WI38 (cell line): ENCODE data around the gene SLC2A6.

Experiments used
- H3K4me3 ChIP-seq: 2 replicates; pipeline ENCODE4 v1.5.1; 2011; ENCODE audit warnings: low read depth, mild to moderate bottlenecking, control low read depth, low read length
- TF ChIP-seq, protein P1 (sequence below): IDR thresholded peaks from 2 replicates; pipeline ENCODE4 v1.5.1; 2012; ENCODE audit warnings: low read depth, mild to moderate bottlenecking, control low read depth, low read length

Gene SLC2A6

DNA sequence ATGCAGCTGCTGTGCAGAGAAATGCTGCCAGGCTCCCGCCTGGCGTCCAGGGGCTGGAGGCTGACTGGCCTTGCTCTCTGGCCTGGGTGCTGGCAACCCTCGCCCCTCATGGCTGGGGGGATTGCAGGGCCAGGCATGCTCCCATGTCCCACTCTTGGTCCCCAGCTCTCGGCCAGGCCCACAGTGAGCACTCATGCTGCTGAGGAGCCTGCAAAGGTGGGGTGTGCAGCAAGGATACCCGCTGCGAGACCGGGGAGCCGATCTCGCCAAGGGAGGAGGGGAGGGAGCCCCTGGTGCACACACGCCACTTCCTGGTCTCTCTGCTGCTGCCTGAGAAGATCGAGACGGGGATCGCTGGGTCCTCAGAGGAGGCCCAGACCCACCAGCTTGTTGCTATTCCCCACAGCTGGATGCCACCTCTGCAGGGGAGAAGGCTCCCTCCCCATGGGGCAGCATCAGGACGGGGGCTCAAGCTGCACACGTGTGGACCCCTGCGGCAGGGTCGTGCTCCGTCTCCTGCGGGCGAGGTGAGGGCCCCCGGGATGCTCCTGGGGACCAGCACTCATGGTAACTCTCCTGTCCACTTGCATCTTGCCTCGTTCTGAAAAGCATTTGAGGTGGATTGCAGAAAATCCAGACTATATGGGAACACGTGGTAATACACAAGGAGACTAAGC lies 33.5 kb downstream of the SLC2A6 start:
- H3K4me3 ChIP-seq, result no peak overlapping the region
- TF ChIP-seq, protein P1, sequence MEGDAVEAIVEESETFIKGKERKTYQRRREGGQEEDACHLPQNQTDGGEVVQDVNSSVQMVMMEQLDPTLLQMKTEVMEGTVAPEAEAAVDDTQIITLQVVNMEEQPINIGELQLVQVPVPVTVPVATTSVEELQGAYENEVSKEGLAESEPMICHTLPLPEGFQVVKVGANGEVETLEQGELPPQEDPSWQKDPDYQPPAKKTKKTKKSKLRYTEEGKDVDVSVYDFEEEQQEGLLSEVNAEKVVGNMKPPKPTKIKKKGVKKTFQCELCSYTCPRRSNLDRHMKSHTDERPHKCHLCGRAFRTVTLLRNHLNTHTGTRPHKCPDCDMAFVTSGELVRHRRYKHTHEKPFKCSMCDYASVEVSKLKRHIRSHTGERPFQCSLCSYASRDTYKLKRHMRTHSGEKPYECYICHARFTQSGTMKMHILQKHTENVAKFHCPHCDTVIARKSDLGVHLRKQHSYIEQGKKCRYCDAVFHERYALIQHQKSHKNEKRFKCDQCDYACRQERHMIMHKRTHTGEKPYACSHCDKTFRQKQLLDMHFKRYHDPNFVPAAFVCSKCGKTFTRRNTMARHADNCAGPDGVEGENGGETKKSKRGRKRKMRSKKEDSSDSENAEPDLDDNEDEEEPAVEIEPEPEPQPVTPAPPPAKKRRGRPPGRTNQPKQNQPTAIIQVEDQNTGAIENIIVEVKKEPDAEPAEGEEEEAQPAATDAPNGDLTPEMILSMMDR, result no peak

DNA sequence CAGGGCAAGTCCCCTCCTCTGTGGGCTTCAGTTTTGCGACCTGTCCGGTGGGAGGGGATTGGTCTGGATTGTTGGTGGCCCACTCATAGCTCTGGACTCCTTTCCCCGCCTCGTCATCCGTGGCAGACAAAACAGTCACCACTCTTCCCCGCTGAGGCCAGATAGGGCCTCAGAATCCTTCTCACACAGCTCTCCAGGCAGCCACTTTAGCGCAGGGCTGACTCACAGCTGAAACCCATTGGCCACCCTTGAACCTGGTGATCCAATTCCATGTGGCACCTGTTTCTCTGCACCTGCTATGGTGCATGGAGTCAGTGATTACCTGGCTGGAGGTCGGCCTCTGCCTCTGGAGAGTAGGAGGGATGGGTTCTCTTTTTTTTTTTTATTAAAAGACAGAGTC lies 34.9 kb downstream of the SLC2A6 start:
- TF ChIP-seq, protein P1, result no peak
- no peak overlapping the region for H3K4me3 ChIP-seq

DNA sequence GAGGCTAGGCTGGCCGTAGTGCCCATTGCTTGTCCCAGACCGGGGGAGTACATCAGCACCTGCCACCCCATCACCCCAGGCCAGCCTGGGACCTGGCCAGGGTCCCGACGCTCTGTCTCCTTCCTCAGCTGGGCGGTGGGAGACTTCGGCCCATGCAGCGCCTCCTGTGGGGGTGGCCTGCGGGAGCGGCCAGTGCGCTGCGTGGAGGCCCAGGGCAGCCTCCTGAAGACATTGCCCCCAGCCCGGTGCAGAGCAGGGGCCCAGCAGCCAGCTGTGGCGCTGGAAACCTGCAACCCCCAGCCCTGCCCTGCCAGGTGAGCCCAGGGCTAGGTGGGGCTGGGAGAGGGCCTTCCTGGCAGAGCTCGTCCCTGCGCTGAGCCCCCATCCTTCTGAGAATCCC lies 35.7 kb downstream of the SLC2A6 start:
- H3K4me3 ChIP-seq, result no peak overlapping the region
- TF ChIP-seq, protein P1, result no peak

DNA sequence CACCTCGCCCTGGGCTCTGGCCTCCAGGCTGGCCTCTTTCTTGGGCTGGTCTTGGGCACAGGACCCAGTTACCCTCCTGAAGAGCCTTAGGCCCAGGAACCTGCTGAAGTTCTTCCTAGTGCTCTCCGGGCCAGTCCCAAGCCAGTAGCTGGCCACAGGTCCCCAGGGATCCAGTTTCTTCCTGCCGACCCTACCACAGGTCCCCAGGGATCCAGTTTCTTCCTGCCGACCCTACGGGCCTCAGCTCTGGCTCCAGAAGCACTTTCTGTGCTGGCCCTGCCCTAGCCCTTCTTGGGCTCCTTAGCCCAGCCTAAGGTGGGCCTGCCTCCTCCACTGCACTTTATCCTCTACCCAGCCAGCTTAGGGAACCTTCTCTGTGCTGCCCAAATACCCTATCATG lies 37.3 kb downstream of the SLC2A6 start:
- H3K4me3 ChIP-seq, result no peak overlapping the region

DNA sequence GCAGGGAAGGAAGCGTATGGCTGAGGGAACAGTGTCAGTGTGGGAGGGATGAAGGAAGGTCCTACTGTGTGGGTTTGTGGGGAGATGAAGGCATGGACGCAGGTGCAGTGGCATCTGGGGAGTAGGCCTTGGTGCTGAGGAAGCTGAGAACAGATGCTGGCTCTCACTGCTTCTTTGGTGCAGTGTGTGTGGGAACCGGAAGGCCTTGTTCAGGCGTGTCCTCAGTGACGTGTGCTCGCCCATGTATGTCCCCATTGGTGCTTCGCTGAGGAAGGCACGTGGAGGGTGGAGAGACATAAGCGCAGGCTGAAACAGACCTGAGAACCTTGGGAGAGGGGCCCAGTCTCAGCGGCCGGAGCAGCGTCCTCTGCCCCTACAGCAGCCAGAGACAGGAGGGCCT lies 38.0 kb downstream of the SLC2A6 start:
- no peak overlapping the region for H3K4me3 ChIP-seq
- TF ChIP-seq, protein P1, result no peak

More for the DNA sequence above, 37.3 kb downstream of the SLC2A6 start:
- TF ChIP-seq, protein P1, result no peak

DNA sequence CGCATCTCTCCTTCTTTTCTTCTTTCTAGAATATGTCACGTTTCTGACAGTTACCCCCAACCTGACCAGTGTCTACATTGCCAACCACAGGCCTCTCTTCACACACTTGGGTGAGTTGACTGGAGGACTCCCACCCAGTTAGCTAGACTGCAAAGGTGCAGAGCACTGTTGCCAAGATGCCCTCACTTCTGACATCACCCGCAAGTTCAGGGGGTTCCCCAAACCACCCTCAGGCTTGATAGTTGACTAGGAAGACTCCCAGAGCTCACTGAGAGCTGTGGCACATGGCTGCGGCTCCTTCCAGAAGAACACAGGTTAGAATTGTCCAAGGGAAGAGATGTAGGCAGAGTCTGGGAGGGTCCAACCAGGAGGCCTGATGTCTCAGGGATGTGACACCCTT lies 39.6 kb downstream of the SLC2A6 start:
- TF ChIP-seq, protein P1, result no peak
- no peak overlapping the region for H3K4me3 ChIP-seq

DNA sequence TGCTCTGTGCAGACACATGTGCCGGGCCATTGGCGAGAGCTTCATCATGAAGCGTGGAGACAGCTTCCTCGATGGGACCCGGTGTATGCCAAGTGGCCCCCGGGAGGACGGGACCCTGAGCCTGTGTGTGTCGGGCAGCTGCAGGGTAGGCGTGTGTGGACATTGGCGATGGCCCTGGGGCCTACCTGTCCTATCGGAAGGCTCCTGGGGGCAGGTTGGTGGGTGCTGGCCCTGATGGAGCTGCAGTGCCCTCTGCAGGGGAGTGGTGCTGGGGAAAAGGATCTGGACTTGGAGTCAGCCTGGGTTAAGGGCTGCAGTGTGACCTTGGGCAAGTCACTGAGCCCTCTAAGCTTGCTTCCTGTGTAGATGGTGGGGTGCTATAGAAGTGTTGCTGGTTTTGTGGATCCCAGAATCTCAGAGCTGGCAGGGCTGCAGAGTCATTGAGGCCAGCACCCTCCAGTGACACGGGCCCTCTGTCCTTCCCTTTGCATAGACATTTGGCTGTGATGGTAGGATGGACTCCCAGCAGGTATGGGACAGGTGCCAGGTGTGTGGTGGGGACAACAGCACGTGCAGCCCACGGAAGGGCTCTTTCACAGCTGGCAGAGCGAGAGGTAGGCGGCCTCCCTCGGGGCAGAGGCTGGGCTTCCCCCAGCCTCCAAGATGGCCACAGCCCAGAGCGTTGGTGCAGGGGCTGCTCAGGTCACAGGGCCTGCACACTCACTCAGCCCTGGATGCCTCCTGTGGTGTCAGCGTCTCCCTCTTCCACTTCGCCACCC lies 41.0 kb downstream of the SLC2A6 start:
- TF ChIP-seq, protein P1, result no peak
- H3K4me3 ChIP-seq, result no peak overlapping the region
